Sciatic nerve (tissue), 2 donors: ENCODE results near the gene PDF. TPM values are rescaled to one million over a fixed set of nuclear protein-coding genes. Genes with fewer than 3 reads are reported as not detected.

ENCODE experiments used
- ATAC-seq: fragments of 200-7000 bp; cut with Tn5 transposase; one replicate; pipeline ENCODE4 v1.9.1; 2020; ENCODE audit warnings: mild to moderate bottlenecking, moderate library complexity
- DNase-seq: peaks from one replicate; pipeline ENCODE4 v3.0.0-alpha.2; 2020; ENCODE audit warnings: low spot score
- intact Hi-C: fragments of 100-400 bp; cut with DNase I; formaldehyde crosslinking; loops from one replicate; pipeline ENCODE4 v1.14.2; 2022
- total RNA-seq: library from RNA; stranded (reverse); fragmentation: NEBNext Ultra II Directional; extraction: Animal tissue kit (Norgen Biotek cat#: 25700); gene quantifications from one replicate; pipeline ENCODE4 v1.2.1, GENCODE V29; 2021
- donor health status: DM: no; HTN: no; CAD: no.
- donor health status: DM: no; HTN: no; CAD: no.

The PDF gene
- total RNA-seq, 1 donor from 2014 or later: 6.0 TPM

DNA sequence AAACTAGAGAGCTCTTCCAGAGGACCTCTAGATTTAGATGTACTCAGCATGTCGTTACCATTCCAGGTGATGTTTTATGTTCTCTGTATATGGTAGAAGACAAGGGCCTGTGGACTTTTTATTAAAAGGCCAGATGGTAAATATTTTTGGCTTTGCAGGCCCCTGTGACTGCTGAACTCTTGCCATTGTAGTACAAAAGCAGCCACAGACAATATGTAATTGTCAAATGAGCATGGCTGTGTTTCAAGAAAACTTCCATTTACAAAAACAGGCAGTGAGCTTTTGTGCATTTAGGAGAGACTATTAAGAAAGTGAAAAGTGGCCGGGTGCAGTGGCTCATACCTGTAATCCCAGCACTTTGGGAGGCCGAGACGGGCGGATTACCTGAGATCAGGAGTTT, 13.8 kb upstream of the PDF start:
- no peak for ATAC-seq
- DNase-seq: no peak
- intact Hi-C loops: no loop called here

DNA sequence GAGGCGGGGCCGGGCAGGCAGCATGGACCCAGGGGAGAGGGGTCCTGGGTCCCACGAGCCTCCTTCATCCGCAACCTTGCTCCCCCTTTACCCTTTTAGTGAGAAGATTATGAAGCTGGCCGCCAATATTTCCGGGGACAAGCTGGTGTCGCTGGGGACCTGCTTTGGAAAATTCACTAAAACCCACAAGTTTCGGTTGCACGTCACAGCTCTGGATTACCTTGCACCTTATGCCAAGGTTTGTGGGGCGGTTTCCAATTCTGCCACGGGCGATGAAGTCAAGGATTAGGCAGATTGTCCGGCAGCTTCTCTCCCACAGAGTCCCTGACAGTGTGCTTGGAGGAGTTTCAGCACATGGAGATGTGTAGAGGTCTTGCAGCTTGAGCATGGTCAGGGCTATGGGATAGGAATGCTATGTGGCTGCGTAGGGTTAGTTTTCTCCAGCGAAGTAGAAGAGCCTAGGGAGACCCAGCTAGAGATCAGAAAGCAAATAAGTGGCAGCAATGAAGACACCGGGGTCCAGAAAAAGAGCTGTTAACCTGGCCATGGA, 9.8 kb upstream of the PDF start:
- no peak for DNase-seq
- ATAC-seq: no peak
- intact Hi-C loops: no loop called here

GRCh38 chr16:69339289-69340094, 9.1 kb upstream of the PDF start, which contains the start of the genes COG8 and NIP7:
Gene COG8, minus strand, starts transcription at chr16:69339564. Its CDS starts 12 bp downstream, at chr16:69339552.
Gene NIP7, plus strand, starts transcription at chr16:69339772. Its CDS starts 58 bp downstream, at chr16:69339830.
- ATAC-seq (peak; percentile 99), DNase-seq (peak; percentile 96)
- intact Hi-C loops: no loop called here

DNA sequence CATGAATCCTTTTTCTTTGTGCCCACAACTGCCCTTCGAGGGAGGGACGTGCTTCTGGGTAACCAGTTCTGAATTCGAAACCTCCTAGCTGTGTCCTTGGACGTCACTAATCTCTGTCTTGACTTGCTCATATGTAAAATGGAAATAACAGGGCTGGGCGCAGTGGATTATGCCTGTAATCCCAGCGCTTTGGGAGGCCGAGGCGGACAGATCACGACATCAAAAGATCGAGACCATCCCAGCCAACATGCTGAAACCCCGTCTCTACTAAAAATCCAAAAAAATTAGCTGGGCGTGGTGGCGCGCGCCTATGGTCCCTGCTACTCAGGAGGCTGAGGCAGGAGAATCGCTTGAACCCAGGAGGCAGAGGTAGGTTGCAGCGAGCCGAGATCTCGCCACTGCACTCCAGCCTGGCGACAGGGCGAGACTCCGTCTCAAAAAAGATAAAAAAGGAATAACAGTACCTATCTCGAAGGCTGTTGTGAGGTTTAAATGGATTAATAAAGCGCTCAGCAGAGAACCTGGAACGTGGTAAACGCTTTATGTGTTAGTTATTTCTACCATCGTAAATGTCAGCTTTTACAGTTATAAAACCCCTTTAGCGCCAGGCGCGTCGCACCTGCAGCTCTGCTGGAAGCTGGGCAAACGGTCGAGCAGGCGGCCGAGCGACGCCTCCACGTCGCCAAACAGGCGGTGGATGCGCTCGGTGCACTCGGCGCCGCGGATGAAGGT, 8.3 kb upstream of the PDF start:
- ATAC-seq: no peak
- intact Hi-C loops: no loop called here
- no peak for DNase-seq

- DNase-seq: peak; percentile 22
Measured at GRCh38 chr16:69334696-69335095, 4.3 kb upstream of the PDF start.

DNA sequence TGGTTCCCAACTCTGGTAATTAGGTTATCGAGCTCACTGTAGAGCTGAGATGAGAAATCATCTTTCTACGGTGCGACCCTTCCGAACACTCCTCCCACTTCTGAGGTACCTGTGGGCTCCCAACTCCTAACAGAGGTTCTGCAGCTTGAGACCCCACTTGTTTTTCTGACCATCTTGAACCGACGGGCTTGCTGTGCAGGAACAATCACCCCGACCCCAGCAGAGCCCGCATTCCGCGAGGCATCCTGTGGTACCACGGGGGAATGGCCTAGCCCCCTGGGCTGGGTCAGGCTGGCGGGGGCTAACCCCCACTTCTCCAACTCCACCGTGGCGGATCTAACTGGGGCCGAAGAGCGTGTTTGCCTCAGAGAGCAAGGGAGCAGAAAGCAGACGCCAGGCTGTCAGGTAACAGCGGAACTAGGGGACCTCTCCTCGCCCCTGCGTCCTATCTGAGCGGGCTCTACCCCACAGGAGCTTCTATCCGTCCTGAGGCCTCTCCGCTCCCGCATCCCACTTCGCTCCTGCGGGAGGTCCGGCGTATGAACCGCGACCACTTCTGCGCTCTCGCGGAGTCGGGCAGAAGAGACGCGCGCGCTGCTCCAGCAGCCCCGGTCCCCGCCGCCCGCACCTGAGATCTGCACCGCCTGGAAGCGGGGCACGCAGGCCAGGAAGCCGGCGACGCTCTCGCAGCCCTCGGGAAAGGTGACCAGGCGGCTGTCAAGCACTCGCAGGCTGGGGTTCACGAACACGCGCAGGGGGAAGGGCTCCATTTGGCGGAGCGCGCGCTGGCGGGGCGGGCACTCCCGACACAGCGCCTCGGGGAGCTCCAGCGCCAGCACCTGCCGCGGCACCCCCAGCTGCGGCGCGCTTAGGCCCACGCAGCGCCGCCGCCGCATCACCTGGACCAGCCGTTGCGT, 761 bp downstream of the PDF start:
- intact Hi-C loops: no loop called here
- DNase-seq (peak; percentile 61), ATAC-seq (no peak)

More at GRCh38 chr16:69334696-69335095, 4.3 kb upstream of the PDF start:
- no peak for ATAC-seq
- intact Hi-C loops: no loop called here

DNA sequence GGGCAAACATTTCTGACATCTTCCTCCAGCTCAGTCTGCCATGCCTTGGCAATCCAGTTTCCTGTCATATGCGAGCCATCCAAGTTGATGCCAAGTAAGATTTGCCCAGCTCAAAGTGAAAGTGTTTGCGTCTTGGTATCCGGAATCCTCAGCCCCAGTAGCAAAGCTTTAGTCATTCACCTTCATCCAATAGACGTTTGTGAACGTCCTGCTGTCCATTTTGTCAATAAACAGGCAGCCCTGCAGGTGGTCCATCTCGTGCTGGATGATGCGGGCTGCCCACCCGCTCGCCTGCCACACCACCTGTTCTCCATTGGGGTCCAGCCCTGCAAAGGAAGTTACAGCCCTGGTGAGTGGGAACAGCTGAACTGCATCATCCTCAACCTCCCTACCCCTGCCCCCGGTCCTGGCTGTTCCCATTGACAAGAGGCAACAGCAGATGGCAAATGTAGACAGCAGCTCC, 1.5 kb downstream of the PDF start:
- ATAC-seq: no peak
- intact Hi-C loops: no loop called here
- peak; percentile 52 for DNase-seq

- no peak for DNase-seq
- intact Hi-C loops: no loop called here
- no peak for ATAC-seq
Measured at GRCh38 chr16:69327585-69328310, 2.6 kb downstream of the PDF start.

DNA sequence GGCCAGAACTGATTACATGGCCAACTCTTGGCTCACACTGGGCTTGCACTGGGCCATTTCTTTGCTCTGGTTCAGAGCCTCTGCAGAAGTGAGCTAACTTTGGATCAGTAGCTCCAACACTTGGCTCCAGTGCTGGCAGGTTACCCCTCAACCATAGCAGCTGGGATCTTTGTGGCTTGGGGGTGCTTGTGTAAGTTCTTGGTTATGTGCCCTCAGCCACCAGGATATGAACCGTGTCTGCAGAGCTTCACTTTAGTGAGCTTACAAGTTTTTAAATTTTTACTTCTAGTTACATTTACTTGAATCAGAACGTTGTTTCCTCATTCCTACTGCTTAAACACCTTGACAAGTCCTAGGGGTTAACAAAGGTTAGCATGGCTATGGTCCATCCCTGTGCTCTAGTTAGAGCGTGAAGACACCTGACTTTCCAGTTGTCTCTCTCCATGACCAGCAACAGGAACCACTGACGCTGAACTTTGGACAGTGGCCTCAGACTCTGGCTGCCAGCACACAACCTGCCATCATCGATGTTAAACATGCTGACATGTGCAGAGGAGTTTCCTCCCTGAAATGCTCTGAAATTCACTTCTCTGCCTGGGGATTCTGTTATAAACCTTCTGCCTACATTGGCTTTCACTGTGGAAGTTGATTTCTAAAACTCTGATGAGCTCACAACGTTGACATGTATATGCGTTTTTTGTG, 4.1 kb downstream of the PDF start:
- ATAC-seq (no peak), DNase-seq (no peak)
- intact Hi-C loops: no loop called here

GRCh38 chr16:69325784-69326171, 4.6 kb downstream of the PDF start:
- peak; percentile 46 for DNase-seq
- no peak for ATAC-seq
- intact Hi-C loops: no loop called here

GRCh38 chr16:69324585-69325253, 5.7 kb downstream of the PDF start:
- DNase-seq: no peak
- ATAC-seq: no peak
- intact Hi-C loops: no loop called here

GRCh38 chr16:69324013-69324531, 6.3 kb downstream of the PDF start:
- intact Hi-C loops: no loop called here
- DNase-seq: peak; percentile 82
- peak; percentile 59 for ATAC-seq

- intact Hi-C loops: no loop called here
- DNase-seq (no peak), ATAC-seq (no peak)
Measured at GRCh38 chr16:69323415-69323814, 7.0 kb downstream of the PDF start.

GRCh38 chr16:69322343-69322742, 8.0 kb downstream of the PDF start:
- ATAC-seq (no peak), DNase-seq (no peak)
- intact Hi-C loops: no loop called here

DNA sequence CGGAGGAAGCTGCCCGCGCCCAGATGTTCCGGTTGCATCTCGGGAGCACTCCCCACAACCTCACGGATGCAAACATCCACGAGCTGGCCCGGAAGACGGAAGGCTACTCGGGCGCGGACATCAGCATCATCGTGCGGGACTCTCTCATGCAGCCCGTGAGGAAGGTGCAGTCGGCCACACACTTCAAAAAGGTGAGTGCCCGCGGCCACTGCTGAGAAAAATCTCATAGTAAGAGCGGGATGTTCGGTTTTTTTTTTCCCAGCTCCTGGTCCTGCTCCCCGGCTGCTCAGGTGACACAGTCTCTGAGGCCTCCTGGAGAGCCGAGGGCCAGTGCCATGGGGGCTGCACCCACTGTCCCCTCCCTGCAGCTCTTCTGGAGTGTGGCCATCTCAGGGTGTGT, 9.3 kb downstream of the PDF start:
- intact Hi-C loops: no loop called here
- no peak for ATAC-seq
- peak; percentile 53 for DNase-seq

DNA sequence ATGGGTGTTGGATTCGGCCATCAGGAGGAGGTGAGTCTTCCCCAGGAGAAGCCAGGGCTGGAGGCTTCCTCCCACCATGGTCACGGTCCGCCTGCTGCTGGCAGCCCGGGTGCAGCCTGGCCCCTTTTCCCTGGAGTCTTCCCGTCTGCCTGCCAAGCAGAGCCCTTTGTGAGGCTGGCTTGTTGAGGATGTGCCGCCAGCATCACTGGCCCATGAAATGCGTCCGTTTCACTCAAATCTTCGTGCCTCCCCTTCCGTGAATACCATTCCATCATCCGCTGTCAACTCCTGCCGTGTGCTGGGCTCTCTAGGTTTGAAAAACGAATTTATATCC, 9.7 kb downstream of the PDF start:
- DNase-seq (peak; percentile 39), ATAC-seq (no peak)
- intact Hi-C loops: no loop called here
